NCI-H1436 treated with DMSO at 0.1 percent for 48 hours (cell line): Measurements from ENCODE around the gene ANAPC16.
"Not testable (repeated sequence)": the region's sequence is repeated elsewhere in the genome, so short reads cannot be mapped to it uniquely, and the experiment has no call there.

ENCODE experiments used
- DNase-seq: peaks from one replicate; lab custom pipeline; 2025; lab: John Stamatoyannopoulos, UW

Gene ANAPC16

DNA sequence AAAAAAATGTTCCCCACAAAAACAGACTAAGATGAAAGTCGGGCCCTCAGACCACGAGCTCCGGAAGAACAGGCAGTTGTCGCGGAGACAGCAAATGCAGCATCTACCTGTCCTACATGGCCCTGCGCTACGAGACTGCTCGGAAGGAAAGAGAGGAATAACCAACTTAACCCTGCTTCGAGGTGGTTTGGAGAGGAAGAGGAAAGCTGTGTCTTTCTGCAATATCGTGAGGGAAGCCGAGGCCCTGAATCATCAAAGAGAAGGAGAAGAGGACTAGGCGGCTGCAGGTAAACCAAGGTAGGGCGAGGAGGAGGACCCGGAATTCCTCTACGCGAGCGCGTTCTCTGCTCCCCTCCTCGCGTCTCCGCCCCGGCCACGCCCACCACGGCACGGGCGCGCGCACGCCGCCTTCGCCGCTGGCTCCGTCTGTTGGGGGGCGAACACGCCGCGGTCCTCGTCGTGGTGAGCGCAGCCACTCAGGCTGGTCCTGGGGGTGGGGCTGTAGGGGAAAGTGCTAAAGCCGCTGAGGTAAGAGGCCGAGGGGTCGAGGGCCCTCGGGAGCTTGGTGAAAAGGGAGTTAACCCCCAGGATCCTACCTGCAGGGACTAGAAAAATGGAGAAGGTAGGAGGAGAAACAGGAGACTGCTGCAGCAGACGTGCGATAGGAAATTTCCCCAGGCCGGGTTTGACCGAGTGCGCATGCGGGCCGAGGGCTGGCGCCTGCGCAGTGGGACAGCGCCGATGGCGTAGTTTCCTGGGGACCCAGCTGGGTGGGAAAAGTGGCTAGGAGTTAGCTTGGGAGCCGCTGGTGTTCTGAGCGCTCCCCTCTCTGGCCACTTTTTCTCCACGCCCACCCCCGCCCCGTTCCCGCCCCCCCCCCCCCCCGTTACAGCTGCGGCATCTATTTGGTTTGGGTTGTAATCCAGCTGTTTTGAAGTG, at the start of gene ANAPC16, which contains the start of gene ASCC1:
Gene ANAPC16 (plus strand): TSS at position 402 of the 939 bp plus-strand sequence. CDS start 7,903 bp downstream, outside the sequence.
Gene ASCC1 (minus strand): TSS at position 666 of the 939 bp plus-strand sequence. CDS start 2,978 bp downstream, outside the sequence.
- DNase-seq: peak; percentile 23

DNA sequence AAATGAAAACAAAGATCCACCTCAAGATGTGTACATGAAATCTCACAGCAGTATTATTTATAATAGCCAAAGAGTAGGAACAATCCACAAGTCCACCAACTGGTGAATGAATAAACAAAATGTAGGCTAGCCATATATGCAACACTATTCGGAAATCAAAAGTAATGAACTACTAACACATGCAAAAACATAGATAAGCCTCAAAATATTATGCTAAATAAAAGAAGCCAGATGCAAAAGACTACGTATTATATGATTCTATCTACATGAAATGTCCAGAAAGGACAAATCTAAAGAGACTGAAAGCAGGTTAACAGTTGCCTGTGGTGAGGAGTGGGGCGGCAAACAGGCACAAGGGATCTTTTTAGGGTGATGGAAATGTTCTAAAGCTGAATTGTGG, 48.7 kb upstream of the ANAPC16 start:
- DNase-seq: no peak

DNA sequence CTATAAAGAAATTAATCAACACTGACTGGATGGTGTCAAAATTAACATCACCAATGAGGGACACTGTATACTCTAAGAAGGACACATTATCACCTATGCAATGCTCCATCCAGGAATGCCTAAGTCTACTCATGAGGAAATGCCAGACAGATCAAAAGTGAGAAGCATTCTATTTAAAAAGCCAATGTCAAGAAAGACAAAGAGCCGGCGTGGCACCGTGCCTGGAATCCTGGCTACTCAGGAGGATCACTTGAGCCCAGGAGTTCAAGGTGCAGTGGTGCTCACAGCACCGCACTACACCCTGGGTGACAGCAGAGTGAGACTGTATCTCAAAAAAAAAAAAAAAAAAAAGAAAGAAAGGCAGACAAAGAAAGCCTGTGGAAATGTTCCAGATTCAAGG, 45.5 kb upstream of the ANAPC16 start:
- DNase-seq: no peak

DNA sequence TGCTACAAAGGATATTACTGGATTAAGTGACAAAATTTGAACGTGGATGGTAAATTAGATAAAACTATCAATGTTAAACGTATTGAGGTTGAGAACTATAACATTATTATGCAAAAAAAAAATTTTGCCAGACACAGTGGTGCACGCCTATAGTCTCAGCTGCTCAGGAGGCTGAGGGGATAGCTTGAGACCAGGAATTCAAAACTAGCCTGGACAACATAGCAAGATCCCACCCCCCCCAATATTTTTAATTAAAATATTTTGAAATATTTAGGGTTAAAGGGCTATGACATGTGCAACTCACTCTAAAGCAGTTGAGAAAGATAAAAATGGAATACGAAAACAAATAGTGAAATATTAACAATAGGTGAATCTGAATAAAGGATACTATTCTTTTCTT, 45.1 kb upstream of the ANAPC16 start:
- DNase-seq: no peak

DNA sequence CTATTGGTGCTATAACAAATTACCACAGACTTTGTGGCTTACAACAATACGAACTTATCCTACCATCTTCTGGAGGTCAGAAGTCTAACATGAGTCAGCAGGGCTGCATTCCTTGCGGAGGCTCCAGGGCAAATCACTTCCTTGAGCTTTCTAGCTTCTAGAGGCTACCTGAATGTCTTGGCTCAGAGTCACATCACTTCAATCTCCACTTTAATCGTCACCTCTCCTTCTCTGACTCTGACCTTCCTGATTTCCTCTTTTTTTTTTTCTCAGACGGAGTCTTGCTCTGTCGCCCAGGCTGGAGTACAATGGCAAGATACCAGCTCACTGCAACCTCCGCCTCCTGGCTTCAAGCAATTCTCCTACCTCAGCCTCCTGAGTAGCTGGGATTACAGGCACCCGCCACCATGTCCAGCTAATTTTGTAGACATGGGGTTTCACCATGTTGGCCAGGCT, 44.6 kb upstream of the ANAPC16 start:
- DNase-seq: no peak

DNA sequence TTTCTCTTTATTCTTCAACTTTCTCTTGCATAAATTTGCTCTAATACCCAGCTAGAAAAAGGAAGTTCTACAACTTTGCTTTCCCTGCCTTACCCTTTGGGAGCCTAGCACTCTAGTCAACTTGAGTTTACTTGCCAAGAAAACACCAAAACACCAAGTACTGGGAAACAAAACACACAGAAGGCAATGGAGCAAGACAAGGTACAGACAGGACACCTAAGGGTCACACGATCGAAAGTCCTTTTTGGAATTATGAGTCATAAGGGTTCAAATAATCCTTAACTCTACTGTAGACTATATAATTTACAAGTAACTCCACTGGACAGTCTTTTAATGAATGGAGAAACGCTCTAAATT, 42.6 kb upstream of the ANAPC16 start:
- no peak for DNase-seq

DNA sequence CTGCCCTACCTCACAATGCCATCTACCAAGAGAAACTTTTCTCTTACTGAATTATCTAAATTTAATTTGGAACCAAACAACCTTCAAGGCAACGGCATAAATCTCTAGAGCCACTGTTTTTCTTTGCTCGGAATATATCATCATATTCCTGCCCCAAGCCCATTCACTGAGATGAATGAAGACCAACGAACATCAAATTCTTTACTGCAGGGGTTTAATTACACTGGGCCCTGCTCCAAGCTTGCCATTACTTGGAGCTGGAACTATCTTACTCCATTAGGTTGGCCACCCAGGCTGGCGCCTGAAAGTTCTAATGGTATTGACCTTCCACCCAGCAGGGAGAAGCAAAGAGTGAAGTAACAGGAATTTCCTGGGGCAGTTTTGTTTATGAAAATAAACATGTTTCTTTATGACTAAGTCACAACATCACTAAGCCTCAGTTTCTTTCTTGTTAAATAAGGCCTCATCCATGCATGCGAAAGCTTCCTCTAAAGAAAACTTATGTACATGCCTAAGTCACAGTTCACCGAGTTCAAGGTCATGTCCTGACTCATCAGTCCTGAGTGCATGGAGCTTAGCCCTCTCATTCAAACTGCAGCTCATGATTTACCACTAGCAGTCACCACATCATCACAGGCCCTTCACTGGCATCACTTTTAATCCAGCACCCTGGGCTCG, 42.1 kb upstream of the ANAPC16 start:
- no peak for DNase-seq

DNA sequence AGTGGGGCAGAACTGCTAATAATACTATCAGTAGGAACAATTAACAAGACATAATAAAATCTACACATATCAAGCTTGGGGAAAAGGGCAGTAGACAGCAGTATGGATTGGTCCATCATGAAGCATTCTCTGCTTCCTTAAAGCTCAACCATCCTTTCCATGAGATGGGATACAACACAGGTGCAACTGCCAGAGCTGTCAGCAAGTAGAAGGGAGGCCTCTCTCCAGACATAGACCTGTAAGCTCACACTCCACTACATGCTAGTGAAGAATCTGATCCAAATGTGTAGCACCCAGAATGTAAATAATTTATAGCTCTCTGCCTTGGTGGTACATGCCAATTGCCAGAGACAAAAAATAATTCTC, 41.5 kb upstream of the ANAPC16 start:
- no peak for DNase-seq

DNA sequence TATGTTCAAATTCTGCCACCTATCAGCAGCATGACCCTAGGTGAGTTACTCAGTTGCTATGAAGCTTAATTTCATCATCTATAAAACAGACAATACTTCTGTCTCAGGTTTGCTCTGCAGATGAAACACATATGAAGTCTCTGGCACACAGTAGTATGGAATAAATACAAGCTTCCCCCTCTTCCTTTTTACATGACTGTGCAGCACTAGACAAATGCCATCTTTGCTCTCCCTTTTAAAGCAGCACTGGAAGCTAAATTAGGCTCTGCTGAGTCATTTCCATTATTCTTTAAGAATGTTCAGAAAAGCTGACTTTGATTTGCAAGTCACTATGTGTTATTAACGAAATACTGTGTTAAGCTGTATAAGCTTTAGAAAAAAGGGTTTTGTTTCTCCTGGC, 40.7 kb upstream of the ANAPC16 start:
- DNase-seq: no peak

DNA sequence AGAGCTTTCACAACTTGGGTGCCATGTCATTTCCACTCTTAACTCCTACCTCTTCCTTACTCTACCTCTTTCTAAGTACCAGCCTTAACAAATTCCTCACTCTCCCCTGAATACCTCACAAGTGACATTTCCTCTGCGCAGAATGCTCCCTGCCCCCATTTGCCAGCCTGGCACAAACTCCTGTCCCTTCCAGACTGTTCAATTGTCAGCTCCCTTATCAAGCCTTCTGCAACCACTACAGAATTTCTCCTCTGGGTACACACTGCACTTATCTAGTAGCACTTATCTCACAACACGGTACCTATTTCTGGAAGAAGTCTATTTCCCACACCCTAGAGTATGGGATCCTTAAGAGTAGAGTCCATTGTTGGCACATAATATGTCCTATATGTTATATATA, 39.1 kb upstream of the ANAPC16 start:
- DNase-seq: no peak

DNA sequence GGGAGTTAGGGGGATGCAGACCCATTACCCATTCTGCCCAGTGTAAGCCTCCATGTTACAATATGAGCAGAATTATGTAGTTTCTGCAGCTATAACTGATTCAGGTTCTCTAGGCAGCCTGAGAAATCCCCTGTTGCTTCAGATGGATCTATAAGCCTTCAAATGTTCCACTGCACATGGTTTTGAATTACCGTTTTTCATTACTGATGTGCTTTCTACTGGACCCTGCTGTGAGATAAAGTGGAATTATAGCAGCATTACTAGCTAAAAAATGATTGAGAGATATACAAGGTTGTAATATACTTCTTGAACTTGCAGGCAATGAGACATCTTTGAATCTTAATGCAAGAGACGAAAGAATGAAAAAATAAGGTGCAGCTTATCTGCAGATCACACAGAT, 38.4 kb upstream of the ANAPC16 start:
- no peak for DNase-seq

DNA sequence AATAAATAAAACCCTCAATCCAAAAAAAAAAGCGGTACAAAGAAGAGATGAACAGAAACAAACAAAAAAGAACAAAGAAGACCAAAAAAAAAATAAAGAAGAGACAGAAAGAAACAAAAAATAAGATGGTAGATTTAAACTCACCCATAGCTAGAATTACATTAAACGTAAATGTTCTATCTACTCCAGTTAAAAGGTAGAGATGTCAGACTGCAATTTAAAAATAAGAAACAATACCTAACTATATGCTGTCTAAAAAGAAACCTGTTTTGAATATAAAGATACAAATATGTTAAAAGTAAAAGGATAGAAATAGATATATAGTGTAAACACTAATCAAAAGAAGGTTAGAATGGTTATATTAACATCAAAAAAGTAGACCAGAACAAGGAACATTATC, 31.7 kb upstream of the ANAPC16 start:
- DNase-seq: no peak

DNA sequence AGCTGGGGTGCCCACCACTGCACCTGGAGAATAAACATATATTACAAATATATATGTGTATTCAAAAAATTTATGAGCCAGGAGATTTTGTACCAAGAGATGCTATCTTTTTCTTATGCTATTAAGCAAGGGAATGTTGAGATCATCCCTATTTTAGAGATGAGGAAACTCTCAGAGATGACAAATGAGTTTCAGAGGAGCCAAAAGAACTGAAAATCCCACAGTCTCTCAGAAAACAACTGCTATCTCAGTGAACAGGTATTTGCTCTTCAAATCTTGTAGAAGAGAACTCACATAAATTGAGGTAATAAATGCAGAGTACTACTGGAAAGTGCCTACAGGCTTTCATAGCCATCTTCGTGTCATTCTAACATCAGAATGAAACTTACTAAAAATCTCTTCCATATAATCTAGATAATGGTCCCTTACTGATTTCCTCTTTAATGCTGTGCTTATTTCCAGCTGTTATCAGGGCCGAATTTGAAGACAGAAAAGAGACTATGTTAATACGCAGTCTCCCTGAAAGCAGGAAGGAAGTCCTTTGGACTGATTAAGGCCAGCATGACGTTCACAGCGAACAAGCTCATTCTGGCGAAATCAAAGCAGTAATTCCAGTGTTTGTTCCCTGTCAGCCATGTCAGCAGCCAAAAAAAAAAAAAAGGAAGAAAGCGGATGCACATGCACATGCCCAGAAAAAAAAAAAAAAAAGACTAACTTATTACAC, 29.4 kb upstream of the ANAPC16 start:
- no peak for DNase-seq

DNA sequence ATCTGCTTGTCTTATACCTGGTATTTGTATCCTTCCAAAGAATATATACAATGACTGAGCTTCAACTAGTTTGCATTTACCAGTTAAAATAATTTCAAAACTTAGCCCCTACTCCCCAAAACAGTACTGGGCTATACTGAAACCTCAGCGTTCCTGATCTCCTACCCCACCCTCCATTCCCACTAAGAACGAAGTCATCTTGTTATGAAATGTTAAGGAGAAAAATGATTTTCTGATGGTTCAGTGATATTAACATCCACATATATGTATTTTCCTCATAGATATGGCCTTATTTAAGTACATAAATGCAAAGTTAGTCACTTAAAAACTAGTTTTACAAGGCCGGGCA, 28.9 kb upstream of the ANAPC16 start:
- no peak for DNase-seq

DNA sequence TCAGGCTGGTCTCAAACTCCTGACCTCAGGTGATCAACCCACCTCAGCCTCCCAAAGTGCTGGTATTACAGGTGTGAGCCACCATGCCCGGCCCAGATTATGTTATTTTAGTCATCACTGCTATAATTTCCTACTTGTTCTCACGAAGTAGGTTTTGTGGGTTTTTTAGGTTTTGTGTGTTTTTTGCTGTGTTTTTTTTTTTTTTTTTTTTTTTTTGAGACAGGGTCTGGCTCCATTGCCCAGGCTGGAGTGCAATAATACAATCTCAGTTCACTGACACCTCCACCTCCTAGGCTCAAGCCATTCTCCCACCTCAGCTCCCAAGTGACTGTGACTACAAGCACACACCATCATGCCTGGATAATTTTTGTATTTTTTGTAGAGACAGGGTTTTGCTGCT, 20.9 kb upstream of the ANAPC16 start:
- no peak for DNase-seq

DNA sequence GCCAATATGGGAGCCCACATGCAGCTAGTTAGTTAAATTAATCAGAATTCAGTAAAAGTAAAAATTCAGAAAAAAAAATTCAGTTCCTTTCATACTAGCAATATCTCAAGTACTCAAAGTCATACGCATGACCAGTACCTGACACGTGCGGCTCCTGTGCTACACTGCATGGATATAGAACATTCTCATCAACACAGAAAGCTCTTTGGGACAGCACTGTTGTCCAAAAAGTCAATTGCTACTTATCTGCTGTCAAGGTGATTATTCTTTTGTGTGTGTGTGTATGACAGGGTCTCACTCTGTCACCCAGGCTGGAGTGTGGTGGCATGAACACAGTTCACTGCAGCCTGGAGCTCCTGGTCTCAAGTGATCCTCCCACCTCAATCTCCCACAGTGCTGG, 14.9 kb upstream of the ANAPC16 start:
- no peak for DNase-seq

DNA sequence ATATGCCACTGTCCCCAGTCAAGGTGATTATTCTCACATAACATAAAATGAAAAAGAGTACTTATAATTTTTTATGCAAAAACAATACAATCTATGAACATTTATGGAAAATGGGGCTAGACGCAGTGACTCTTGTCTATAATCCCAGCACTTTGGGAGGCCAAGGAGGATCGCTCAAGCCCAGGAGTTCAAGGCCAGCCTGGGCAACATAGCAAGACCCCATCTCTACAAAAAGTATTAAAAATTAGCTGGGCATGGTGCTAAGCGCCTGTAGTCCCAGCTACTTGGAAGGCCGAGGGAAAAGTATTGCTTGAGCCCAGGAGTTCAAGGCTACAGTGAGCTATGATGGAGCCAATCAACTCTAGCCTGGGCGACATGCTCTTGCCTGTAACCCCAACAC, 14.5 kb upstream of the ANAPC16 start:
- no peak for DNase-seq

DNA sequence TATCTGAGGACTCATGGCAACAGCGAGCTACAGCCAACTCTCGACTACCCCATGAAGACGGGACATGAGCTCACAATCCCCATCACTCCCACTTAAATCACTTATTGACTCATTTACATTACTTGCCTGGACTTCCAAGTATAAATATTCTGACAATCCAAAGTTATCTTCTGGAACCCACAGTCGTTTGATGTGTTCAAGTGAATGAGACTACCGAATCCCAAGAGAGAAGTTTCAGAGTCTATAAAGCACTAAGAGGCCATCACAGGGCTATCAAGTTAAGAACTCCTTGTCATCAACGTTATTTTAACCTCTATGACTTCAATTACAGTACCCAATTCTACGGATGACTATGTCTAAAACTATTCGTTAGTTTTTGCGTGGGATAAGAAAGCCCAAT, 11.5 kb upstream of the ANAPC16 start:
- DNase-seq: no peak

DNA sequence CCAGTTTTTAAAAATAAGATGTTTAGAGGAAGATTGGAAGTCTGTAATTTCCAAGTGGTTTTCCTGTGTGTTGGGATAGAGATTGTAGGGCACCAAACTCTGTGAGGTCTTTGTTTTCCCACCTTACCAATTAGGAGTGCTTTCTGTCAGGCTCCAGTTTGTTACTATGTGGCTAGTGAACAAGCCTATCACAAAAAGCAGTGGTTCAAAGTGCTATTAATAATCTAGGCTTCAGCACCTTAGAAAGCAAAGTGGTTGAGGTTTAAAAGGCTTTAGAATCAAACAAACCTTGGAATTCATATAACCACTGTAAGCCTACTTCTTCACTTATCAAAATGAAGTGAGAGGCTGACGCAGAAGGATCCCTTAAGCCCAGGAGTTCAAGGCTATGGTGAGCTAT, 11.1 kb upstream of the ANAPC16 start:
- DNase-seq: no peak

DNA sequence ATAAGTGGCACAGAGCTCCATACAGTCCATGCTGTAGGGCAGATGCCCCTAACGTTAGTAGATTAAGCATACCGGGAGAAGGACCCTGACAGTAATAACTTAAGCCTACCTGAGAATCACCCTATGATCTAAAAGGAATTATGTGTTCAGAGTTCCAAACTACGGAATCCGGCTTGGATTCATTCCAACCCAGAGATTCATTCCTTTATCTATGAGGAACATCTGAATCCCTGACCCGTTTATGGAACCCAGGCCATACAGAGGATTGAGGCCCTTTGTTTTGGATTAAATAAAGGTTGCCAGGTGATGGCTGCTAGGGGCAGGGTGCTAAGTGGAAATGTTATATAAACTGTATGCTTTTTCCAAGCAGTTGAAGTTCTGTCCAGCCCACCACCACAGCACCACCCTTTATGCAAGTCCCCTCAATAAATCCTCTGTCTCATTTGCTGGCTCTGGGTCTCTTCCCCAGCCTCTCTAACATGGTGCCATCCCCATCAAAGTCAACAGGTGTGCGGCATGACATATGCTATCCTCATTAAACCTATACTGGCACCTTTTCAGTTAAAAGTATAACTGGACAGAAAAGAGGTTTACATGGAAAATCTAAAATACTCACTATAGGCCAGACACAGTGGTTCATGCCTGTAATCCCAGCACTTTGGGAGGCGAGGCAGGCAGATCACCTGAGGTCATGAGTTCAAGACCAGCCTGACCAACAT, 9.1 kb upstream of the ANAPC16 start:
- DNase-seq: no peak

DNA sequence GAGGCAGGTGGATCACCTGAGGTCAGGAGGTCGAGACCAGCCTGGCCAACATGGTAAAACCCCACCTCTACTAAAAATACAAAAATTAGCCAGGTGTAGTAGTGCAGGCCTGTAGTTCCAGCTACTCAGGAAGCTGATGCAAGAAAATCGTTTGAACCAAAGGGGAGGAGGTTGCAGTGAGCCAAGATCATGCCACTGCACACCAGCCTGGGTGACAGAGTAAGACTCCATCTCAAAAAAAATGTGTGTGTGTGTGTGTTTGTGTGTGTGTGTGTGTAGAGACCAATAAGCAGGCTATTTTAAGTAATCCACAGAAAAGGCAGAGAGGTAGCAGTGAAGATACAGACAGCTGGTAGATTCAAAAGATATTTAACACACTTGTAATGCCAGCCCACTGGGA, 7.3 kb upstream of the ANAPC16 start:
- not testable (repeated sequence) for DNase-seq

DNA sequence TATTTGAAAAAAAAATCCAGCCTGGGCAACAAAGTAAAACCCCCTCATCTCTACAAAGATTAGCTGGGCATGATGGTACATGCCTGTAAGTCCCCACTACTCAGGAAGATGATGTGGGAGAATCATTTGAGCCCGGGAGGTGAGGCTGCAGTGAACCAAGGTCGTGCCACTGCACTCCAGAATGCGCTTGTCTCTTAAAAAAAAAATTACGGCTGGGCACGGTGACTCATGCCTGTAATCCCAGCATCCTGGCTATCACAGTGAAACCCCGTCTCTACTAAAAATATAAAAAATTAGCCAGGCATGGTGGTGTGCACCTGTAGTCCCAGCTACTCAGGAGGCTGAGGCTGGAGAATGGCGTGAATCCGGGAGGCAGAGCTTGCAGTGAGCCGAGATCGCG, 4.4 kb upstream of the ANAPC16 start:
- DNase-seq: not testable (repeated sequence)
